Stimulated activated CD8-positive, alpha-beta memory T cell treated with anti-CD3 and anti-CD28 coated beads, Interleukin-15, amount 100 ng/mL, for 48 hours (primary cell): ENCODE measurements around the gene ADRA2C.
"Not testable (repeated sequence)": the region's sequence is repeated elsewhere in the genome, so short reads cannot be mapped to it uniquely, and the experiment has no call there.

Experiments used
- DNase-seq, 2 donors: peaks; one replicate each; pipeline ENCODE4 v3.0.0-alpha.2; 2020; ENCODE audit warnings: low read depth in 2 of 2

The ADRA2C gene

DNA sequence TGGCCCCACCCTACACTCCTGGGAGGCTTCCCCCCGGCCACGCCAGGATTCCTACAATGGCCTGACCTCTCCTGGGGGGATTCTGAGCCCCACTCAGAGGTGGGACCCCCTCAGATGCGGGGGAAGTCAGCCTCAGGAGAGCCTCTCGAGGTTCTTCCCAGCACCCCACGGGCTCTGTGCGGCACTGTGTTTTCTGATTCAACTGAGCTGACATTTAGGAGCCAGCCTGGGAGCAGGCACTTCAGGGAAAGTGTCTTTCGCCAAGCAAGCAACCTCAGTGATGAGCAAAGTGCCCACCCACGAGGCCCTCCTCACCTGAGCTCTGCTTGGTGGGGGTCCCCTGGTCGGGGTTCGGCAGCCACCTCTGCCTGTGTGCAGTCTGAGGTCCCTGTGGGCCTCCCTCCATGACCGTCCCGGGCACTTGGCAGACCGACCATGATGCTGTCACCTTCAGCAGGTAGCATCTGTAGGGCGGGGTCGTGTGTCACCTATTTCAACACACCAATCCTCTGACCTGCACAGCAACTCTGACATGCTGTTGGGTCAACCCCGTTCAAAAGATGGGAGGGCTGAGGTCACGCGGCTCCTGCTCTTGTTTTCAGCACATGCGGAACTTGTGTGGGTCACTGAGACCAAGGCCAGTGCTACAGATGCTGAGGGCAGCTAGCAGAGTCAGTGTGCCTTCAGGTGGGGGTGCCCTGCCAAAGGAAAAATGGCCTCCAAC is 46.2 kb downstream of the ADRA2C start:
- no peak for DNase-seq

DNA sequence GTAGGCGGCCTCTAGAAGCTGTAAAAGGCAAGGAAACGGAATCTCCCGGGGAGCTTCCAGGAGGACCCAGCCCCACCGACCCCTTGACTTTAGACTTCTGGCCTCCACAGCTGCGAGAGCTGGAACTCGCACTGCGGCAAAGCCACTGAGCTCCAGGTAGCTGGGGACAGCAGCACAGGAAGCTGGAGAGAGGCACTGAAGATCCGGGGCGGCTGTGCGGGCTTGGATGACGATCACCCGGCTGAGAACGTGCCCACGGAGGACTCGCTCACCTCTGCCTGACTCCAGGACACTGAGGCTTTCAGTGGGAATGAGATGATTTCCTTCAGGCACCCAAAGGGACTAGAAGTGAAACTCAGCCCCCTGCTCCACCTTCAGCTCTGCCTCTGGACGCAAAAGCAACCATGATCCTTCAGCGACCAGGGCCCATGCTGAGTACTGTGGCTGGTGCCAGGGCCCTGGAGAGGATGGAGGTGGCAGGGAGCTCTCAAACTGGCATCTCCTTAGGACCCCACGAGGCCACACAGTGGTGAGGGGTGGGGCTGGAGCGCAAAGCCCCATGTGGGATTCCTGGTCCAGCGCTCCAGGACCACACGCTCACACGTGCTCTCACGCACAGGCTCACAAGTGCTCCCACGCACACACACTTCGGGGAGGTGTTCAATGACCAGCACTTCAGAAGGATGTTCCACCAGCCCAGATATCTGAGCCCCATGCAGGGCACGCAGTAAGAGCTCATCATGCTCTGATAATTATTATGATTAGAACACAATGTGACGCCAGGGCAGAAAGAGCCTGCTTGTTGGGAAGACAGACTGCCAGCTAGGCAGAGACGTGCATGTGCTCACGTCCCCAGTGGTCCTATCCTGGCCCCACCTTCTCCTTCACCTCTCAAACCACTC is 47.2 kb downstream of the ADRA2C start:
- no peak for DNase-seq

DNA sequence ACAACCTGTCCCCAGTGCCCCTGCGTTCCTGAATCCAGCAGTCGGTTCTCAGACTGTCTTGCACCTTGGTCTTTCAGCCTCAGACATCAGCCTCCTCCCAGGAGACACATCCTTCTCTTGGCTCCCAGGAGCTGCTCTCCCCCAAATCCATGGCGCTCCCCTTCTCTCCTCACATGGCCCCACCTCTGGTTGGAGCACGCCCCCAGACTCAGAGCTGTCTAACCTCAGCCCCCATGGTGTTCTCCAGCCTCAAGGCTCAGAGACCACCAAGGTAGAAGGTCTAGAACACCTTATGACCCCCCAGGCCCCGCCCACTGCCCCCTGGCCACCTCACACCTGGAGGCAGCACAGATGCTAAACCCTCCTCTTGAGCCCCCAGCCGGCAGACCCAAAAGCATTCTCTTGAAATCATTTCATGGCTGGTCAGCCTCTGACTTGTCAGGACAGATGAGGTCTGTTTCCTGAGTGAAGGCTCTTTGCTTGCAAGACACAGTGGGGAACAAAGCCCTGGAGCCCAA is 47.9 kb downstream of the ADRA2C start:
- DNase-seq, result no peak

DNA sequence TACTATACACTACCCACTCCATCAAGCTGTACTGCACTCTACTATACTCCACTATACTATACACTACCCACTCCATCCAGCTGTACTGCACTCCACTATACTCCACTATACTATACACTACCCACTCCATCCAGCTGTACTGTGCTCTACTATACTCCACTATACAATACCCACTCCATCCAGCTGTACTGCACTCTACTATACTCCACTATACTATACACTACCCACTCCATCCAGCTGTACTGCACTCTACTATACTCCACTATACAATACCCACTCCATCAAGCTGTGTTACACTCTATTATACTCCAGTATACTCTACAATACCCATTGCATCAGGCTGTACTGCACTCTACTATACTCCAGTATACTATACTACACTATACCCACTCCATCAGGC is 48.7 kb downstream of the ADRA2C start:
- DNase-seq, result not testable (repeated sequence)

DNA sequence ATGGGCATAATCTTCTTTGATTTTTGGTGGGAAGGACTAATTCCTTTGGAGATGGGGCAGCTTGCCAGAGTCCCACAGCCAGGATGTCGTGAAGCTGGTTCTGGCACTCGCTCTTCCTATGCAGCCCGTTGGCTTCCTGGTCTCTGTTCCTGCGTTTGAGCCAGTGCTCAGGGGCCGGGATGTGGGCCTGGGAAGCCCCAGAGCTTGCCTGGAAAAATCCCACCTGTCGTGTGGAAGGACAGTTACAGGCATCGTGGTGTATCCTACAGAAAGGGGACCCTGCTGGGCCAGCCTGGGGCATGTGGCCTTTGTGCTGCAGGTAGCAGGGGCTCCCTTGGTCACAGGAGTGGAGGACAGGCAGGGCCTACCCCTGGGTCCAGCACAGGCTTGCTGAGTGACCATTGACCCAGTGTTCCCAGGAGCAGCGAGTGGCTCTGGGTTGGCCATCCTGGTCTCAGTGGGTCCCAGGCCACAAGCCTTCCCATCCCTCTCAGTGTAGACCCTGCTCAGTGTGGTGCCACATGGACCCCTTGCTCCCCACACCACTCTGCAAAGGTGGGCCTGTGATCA is 50.2 kb downstream of the ADRA2C start:
- no peak for DNase-seq

DNA sequence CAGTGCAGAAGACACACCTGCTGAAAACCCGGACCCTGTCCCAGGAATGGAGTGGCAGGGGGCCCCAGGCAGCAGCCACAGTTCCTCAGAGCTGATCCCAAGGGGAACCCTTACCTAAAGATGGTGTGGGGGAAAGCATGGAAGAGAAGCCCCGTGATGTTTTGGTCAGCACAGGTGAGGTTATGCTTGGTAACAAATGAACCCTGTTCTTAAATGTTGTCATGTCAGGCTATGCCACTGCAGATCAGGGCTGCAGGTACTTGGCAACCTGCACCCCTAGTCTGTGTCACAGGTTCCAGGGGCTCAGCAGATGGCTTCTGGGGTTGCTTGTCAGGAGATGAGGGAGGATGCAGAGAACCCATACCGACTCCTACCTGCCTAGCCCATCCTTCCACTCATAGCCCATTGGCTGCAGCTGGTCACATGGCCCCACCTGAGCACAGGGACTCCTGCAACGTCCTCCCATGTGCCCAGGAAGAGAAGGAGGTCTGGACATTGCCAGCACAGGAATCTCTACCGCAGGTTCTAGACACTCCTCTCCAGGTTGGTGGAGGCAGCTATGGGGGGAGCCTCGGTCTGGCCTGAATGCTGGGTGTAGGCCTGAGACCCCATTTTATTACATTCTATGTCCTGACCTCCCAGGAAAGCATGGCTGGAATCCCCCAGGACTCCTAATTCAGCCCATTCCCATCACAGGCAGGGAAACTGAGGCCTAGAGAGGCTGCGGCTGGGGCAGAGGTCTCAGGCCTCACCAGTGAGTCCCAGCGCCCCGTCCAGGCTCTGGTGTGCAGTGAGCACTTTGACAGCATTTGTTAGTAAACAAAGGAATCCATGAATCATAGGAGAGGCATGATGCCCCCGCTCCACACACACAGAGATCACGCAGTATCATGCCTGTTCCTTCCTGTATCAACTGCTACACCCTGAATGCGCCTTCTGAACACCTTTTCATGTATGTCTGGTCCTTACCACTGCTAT is 51.1 kb downstream of the ADRA2C start:
- no peak for DNase-seq
